ENCODE results near the gene MRPL28. TPM values are rescaled to one million over a fixed set of nuclear protein-coding genes. Genes with fewer than 3 reads are reported as not detected.

Gene MRPL28
- total RNA-seq, 1 experiment from 2014 or later, result 61.4 TPM

- TF ChIP-seq REST (IDR thresholded peaks at IDR 0.05; ENCODE audit: low read depth) (no peak), CBX3 (IDR thresholded peaks at IDR 0.05; ENCODE audit: low read depth) (no peak)
- TF ChIP-seq, protein P1, sequence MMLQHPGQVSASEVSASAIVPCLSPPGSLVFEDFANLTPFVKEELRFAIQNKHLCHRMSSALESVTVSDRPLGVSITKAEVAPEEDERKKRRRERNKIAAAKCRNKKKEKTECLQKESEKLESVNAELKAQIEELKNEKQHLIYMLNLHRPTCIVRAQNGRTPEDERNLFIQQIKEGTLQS (IDR thresholded peaks at IDR 0.05), result no peak
Measured at GRCh38 chr16:396199-396598, 25.9 kb upstream of the MRPL28 start (continued).

DNA sequence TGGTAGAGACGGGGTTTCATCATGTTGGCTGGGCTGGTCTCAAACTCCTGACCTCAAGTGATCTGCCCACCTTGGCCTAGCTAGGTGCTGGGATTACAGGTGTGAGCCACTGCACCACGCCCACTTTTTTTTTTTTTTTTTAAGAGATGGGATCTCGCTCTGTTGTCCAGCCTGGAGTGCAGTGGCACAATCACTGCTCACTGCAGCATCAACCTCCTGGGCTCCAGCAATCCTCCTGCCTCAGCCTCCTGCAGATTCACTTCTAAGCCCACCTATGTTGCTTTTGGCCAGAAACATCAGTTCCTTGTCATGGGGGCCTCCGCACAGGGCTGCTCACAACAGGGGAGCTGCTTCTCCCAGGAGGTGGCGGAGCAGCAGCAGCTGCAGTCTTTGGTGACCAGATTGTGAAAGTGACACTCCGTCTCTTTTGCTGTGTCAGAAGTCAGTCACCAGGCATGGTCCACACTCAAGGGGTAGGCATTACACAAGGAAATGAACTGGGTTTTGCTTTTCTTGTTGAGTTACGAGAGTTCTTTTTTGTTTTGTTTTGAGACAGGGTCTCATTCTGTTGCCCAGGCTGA is 22.2 kb upstream of the MRPL28 start:
- Histone ChIP-seq H3K4me3 (replicated peaks in 1 of 2; ENCODE audit: low read depth in 1 of 2, low read length in 2 of 2) (no peak overlapping the region), H3K27me3 (ENCODE audit: insufficient read depth, low read length) (no peaks in the 10 kb centered on the region), H3K9me2 (ENCODE audit: insufficient read depth) (no peaks in the 10 kb centered on the region), H3K36me3 (ENCODE audit: control insufficient read depth in 1 of 2, insufficient read depth in 2 of 2, low read length in 2 of 2) (no peaks in the 10 kb centered on the region), H3K79me2 (ENCODE audit: insufficient read depth, low read length) (no peaks in the 10 kb centered on the region), H3K9me3 (ENCODE audit: control insufficient read depth in 1 of 2, insufficient read depth in 1 of 2, low read depth in 1 of 2, low read length in 2 of 2) (no peaks in the 10 kb centered on the region; a peak in 1 of 4 replicates), H3K4me1 (ENCODE audit: control insufficient read depth in 1 of 2, insufficient read depth in 2 of 2, low read length in 2 of 2) (peaks cover 3 to 9% of the 10 kb centered on the region in 2 experiments; a peak in 2 of 4 replicates), H3K4me2 (ENCODE audit: low read length) (no peak overlapping the region), H4K20me1 (ENCODE audit: insufficient read depth) (no peaks in the 10 kb centered on the region), H3K9ac (ENCODE audit: low read length) (no peak overlapping the region), H3K27ac (ENCODE audit: low read depth, low read length) (no peak overlapping the region), H2AFZ (ENCODE audit: low read depth, low read length, poor library complexity, severe bottlenecking) (no peak overlapping the region)
- intact Hi-C loops (cut with micrococcal nuclease), result loop anchor here (10.0 kb wide), 1 partner anchor 102 kb away; no protein-coding TSS in a partner anchor
- DNase-seq (ENCODE audit: low read depth, low spot score) (no peak), ATAC-seq (no peak)
- RAD21 ChIA-PET (ENCODE audit: low non-redundant PET in 1 of 2, low total read pairs in 2 of 2, uncharacterized antibody in 2 of 2, unreplicated experiment in 2 of 2), result interaction anchor here in 1 of 2 experiments (0.7 kb wide), 2 partner anchors 95 to 126 kb away, joined by 3 read pairs; no protein-coding TSS in a partner anchor
- no TSS peak for BruUV-seq (replicated peaks)
- POLR2A ChIA-PET, result no interaction called here
- CTCF ChIA-PET, result interaction anchor here (1.0 to 1.6 kb wide), 3 partner anchors 95 to 193 kb away, joined by 3 to 6 read pairs (median 4); no protein-coding TSS in a partner anchor
- TF ChIP-seq, protein P2, sequence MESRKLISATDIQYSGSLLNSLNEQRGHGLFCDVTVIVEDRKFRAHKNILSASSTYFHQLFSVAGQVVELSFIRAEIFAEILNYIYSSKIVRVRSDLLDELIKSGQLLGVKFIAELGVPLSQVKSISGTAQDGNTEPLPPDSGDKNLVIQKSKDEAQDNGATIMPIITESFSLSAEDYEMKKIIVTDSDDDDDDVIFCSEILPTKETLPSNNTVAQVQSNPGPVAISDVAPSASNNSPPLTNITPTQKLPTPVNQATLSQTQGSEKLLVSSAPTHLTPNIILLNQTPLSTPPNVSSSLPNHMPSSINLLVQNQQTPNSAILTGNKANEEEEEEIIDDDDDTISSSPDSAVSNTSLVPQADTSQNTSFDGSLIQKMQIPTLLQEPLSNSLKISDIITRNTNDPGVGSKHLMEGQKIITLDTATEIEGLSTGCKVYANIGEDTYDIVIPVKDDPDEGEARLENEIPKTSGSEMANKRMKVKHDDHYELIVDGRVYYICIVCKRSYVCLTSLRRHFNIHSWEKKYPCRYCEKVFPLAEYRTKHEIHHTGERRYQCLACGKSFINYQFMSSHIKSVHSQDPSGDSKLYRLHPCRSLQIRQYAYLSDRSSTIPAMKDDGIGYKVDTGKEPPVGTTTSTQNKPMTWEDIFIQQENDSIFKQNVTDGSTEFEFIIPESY (IDR thresholded peaks at IDR 0.05; ENCODE audit: extremely low read depth, insufficient replicate concordance, low read length), result no peak
- TF ChIP-seq EZH2phosphoT487 (IDR thresholded peaks at IDR 0.05; ENCODE audit: borderline replicate concordance), result no peak
- TF ChIP-seq CEBPB (IDR thresholded peaks at IDR 0.05; ENCODE audit: low read depth), result no peak
- TF ChIP-seq, protein P1 (IDR thresholded peaks at IDR 0.05), result no peak
- TF ChIP-seq EZH2 (IDR thresholded peaks at IDR 0.05), result no peak
- TF ChIP-seq CTCF (IDR thresholded peaks at IDR 0.05 in 2 of 3, conservative IDR thresholded peaks at IDR 0.05 in 1 of 3; ENCODE audit: borderline replicate concordance in 1 of 3, insufficient read depth in 1 of 3, low read depth in 2 of 3, low read length in 2 of 3), result no peak
- TF ChIP-seq RAD21 (IDR thresholded peaks at IDR 0.05; ENCODE audit: low read depth), result no peak
- no peak for TF ChIP-seq POLR2AphosphoS5 (IDR thresholded peaks at IDR 0.05; ENCODE audit: low read depth, low read length)
- no peak for TF ChIP-seq YY1 (IDR thresholded peaks at IDR 0.05; ENCODE audit: extremely low read depth, insufficient replicate concordance, low read depth, low read length)
- TF ChIP-seq FOSL1 (IDR thresholded peaks at IDR 0.05; ENCODE audit: low read depth), result no peak
- TF ChIP-seq JUND (IDR thresholded peaks at IDR 0.05), result no peak
- TF ChIP-seq ZNF274 (IDR thresholded peaks at IDR 0.05; ENCODE audit: low read depth, low read length), result no peak
- TF ChIP-seq SP1 (IDR thresholded peaks at IDR 0.05; ENCODE audit: low read depth), result no peak
- TF ChIP-seq SIN3A (IDR thresholded peaks at IDR 0.05; ENCODE audit: low read depth), result no peak
- no peak for TF ChIP-seq ELF1 (IDR thresholded peaks at IDR 0.05; ENCODE audit: borderline replicate concordance, low read depth)

Data from HCT116 (cell line).